Endothelial cell of hepatic sinusoid (primary cell): ENCODE measurements around the gene ZC3H7A.

Source experiments
- in situ Hi-C: cut with HindIII; loops from 2 replicates; pipeline ENCODE4 v1.10.0; 2017; ENCODE audit warnings: low sequenced_read_pairs

Gene ZC3H7A

DNA sequence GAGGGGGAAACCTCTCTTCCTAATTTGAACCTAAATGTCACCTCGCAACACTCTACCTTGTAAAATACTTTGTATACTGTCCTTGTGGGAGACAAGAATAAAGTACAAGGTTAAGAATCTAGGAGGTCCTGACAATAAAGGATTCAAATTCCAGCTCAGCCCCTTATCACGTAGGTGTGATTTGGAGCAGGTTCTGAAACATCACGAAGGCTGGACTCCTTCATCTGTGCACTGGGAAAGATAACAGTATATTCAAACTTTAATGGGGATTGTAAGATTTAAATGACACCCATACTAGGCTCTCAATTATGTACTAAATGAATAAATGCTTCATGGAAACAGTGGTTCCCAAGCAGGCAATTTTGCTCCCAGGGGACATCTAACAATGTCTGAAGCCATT is 56.5 kb downstream of the ZC3H7A start:
- in situ Hi-C loops = no loop called here

DNA sequence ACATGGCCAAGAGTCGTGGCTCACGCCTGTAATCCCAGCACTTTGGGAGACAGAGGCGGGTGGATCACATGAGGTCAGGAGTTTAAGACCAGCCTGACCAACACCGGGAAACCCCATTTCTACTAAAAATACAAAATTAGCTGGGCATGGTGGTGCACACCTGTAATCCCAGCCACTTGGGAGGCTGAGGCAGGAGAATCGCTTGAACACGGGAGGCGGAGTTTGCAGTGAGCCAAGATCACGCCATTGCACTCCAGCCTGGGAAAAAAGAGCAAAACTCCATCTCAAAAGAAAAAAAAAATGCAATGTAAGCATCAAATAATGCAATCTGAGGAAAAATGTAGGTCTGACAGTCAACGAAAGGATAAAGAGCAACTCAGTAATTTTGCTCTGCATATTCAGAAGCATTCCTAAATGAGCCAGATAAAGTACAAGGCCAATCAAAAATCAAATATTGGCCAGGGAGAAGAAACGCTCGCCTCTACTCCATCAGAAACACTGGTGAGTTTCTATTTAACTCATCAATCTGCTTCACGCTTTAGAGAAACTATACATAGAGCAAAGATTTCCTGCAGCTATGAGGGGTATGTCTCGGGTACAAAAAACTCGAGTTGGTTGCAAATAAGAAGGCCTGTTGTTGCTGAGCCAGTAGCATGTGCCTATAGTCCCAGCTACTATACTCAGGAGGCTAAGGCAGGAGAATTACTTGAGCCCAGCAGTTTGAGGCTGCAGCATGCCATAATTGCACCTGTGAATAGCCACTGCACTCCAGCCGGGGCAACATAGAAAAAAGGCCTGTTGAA is 58.1 kb downstream of the ZC3H7A start:
- in situ Hi-C loops = loop anchor here (5.0 kb wide), 1 partner anchor 98 kb away; no protein-coding TSS in a partner anchor

GRCh38 chr16:11737713-11738112 is 59.3 kb downstream of the ZC3H7A start:
- in situ Hi-C loops = loop anchor here (5.0 kb wide), 1 partner anchor 100 kb away; no protein-coding TSS in a partner anchor

- in situ Hi-C loops = loop anchor here (5.0 kb wide), 1 partner anchor 100 kb away; no protein-coding TSS in a partner anchor
Measured at GRCh38 chr16:11736903-11737302, 60.2 kb downstream of the ZC3H7A start.

DNA sequence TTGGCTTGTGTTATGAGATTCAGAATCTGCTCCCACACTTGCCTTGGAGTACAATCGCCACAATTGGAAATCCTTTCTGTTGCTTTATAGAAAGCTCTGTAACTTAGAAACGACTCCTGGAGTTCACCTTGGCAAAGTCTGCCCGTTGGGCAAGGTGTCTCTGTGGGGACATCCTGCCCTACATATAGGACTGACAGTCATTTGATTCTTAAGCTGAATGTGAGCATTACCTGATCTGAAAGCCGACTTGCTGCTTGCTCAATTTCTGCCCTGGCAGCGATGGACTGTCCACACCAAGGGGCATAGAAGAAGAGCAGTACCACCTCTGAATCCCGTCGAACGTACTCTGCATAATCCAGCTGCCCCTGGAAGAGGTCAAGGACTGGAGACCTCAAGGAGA is 61.3 kb downstream of the ZC3H7A start:
- in situ Hi-C loops = loop anchor here (5.0 kb wide), 1 partner anchor 102 kb away; no protein-coding TSS in a partner anchor

GRCh38 chr16:11734653-11735043 is 62.4 kb downstream of the ZC3H7A start:
- in situ Hi-C loops = loop anchor here (5.0 kb wide), 1 partner anchor 103 kb away; no protein-coding TSS in a partner anchor

GRCh38 chr16:11734025-11734652 is 62.9 kb downstream of the ZC3H7A start:
- in situ Hi-C loops = no loop called here

DNA sequence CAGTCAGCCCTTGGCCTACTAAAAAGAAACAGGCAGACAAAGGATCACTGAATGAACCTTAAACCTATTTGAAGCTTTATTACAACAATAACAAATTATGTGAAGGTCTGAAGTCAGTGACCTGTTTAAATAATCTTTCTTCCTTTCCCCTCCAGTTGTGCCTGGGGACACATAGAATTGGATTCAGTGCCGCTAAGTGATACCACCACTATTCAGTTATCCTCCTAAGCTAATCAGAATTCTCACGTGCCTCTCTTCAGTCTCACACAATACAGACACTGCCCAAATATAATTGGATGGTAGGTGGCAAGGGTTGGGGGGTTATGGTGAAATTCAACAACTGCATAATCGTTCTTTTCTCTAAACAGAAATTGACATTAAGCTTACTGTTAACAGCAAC is 65.8 kb downstream of the ZC3H7A start:
- in situ Hi-C loops = no loop called here

GRCh38 chr16:11729787-11730186 is 67.3 kb downstream of the ZC3H7A start:
- in situ Hi-C loops = no loop called here

GRCh38 chr16:11727796-11728543 is 69.1 kb downstream of the ZC3H7A start:
- in situ Hi-C loops = no loop called here

GRCh38 chr16:11726008-11726407 is 71.0 kb downstream of the ZC3H7A start:
- in situ Hi-C loops = no loop called here

- in situ Hi-C loops = no loop called here
Measured at GRCh38 chr16:11725457-11725856, 71.6 kb downstream of the ZC3H7A start.

DNA sequence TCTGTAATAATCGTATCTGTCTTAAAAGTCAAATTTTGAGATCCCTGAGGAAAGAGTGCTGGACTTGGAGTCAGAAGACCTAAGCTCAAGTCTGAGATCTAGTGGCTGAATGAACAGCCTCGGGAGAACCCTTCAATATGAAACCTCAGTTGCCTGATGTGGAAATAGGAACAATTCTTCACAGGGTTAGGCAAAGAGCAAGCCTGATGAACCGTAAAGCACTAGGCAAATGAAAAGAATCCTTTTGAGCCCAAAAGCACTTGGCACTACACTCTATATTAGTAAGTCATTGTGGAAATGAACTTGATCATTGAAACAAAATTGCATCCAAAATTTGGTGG is 74.6 kb downstream of the ZC3H7A start:
- in situ Hi-C loops = no loop called here

GRCh38 chr16:11721781-11722467 is 75.1 kb downstream of the ZC3H7A start:
- in situ Hi-C loops = no loop called here

DNA sequence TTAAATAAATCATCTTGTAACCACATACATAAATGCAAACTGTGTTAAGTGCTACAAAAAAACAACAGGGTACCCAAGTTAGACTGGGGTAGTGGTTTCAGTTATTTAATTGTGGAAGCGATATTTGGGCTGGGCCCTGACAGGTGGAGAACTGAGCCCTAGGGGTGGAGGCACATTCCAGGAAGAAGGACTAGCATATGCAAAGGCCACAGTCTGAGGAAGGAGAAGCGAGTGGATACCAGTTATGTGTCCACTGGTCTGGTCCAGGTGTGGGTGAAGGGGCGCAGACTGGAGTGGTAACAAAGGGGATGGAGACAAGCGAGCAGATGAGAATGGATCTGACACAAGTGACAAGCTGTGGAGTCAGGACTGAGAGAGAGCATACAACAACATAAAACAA is 77.3 kb downstream of the ZC3H7A start:
- in situ Hi-C loops = no loop called here

DNA sequence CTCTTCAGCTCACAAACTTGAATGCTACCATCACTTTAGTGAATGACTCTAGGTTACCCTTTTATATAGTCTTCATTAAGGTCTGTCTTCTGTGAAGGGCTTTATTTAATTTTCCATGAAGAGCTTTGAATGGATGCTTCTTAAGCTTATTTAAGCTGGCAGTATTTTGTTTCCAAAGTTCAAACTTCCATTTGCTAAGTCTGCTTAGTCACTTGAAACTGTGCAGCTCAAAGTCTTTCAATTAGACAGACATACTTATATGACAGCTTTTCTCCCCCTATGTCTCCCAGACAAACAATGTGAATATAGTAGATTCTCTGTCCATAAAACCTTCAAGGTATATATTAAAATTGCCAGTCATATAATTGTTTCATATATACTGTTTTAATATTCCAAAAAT is 77.9 kb downstream of the ZC3H7A start:
- in situ Hi-C loops = no loop called here

DNA sequence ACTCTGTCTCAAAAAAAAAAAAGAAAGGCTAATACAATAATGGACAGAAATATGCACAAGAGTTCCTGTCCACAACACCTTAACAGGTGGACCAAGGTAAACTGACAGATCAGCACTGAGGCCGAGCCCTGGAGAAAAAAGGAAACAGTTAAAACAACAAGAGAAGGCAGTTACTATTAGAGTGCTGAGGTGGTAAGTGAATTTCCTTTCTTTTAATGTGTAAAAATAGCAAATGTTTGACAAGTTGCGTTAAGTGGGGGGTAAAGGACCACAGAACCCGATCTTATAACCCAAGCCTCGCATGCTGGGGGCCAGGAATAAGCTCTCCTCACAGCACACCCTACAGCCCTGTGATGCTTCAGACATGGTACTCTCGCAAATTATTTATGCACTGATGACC is 79.2 kb downstream of the ZC3H7A start:
- in situ Hi-C loops = no loop called here

- in situ Hi-C loops = no loop called here
Measured at GRCh38 chr16:11716336-11716735, 80.7 kb downstream of the ZC3H7A start.

GRCh38 chr16:11715246-11715947 is 81.7 kb downstream of the ZC3H7A start:
- in situ Hi-C loops = no loop called here

- in situ Hi-C loops = no loop called here
Measured at GRCh38 chr16:11712122-11712521, 84.9 kb downstream of the ZC3H7A start.
